Aorta (tissue), 5 donors: ENCODE measurements around the gene SLC7A8. TPM values are rescaled to one million over a fixed set of nuclear protein-coding genes. Genes with fewer than 3 reads are reported as not detected.
A peak's percentile ranks its signal among the peaks of the same experiment; 100 is the strongest.

Source experiments
- ATAC-seq: fragments of 200-7000 bp; cut with Tn5 transposase; one replicate; pipeline ENCODE4 v1.9.1; 2022; ENCODE audit warnings: moderate library complexity; ENCODE audit not compliant: low FRiP score
- DNase-seq, 2 donors: peaks; one replicate each; pipeline ENCODE4 v3.0.0-alpha.2; 2020
- H3K27ac ChIP-seq, 2 donors: one replicate each; pipeline ENCODE4 v1.5.1; 2013; ENCODE audit warnings: low read length in 2 of 2, mild to moderate bottlenecking in 2 of 2, moderate library complexity in 2 of 2, control low read depth in 1 of 2, inconsistent platforms in 1 of 2, low read depth in 1 of 2
- H3K27me3 ChIP-seq, 2 donors: one replicate each; pipeline ENCODE4 v1.6.1; 2013; ENCODE audit warnings: control low read depth in 1 of 2, low read length in 1 of 2, mild to moderate bottlenecking in 1 of 2, moderate library complexity in 1 of 2; ENCODE audit not compliant: insufficient read depth in 2 of 2, control insufficient read depth in 1 of 2
- H3K36me3 ChIP-seq, 2 donors: one replicate each; pipeline ENCODE4 v1.6.1; 2013; ENCODE audit warnings: control low read depth in 1 of 2, low read length in 1 of 2, mild to moderate bottlenecking in 1 of 2; ENCODE audit not compliant: insufficient read depth in 2 of 2, control insufficient read depth in 1 of 2
- H3K4me1 ChIP-seq, 2 donors: one replicate each; pipeline ENCODE4 v1.6.1; 2013; ENCODE audit warnings: low read length in 2 of 2, control low read depth in 1 of 2, mild to moderate bottlenecking in 1 of 2, moderate library complexity in 1 of 2; ENCODE audit not compliant: insufficient read depth in 2 of 2, control insufficient read depth in 1 of 2
- H3K4me3 ChIP-seq, 2 donors: one replicate each; pipeline ENCODE4 v1.5.1; 2013; ENCODE audit warnings: low read length in 2 of 2, control low read depth in 1 of 2, mild to moderate bottlenecking in 1 of 2
- H3K9me3 ChIP-seq: one replicate; pipeline ENCODE4 v1.6.1; 2013; ENCODE audit warnings: mild to moderate bottlenecking, low read length; ENCODE audit not compliant: control insufficient read depth
- WGBS, 2 donors: extraction: QIAGEN DNeasy Blood & Tissue Kit; methylation state at CpG; one replicate each; pipeline ENCODE4 v1.1.7; 2013; 5-methylcytosine and 5-hydroxymethylcytosine counted together
- intact Hi-C, 2 donors: fragments of 100-400 bp; cut with DNase I; formaldehyde crosslinking; loops; one replicate each; pipeline versions ENCODE4 v1.14.2 to v1.15.0; 2022
- polyA plus RNA-seq, 2 donors: library from polyadenylated mRNA; stranded (reverse); fragments of 200-250 nt; gene quantifications; one replicate each; pipeline ENCODE4 v1.2.3, GENCODE V29; 2013
- total RNA-seq, 2 donors: library from RNA; stranded (reverse); fragmentation: NEBNext Ultra II Directional; extraction: Animal tissue kit (Norgen Biotek cat#: 25700); gene quantifications; one replicate each; pipeline ENCODE4 v1.2.1, GENCODE V29; 2021
- donor health status: healthy with polysubstance abuse.
- donor health status: Bipolar disorder and iron deficiency.
- donor health status: DM: no; HTN: no; CAD: no.
- donor health status: DM: no; HTN: no; CAD: no.
- donor health status: DM: yes; HTN: yes; CAD: no.

SLC7A8 gene
- total and polyA plus RNA-seq, 4 donors = 8.9 to 31.4 (median 15.5) TPM

- ATAC-seq = no peak
- DNase-seq = peak in 1 of 2 donors; percentile 36
- no peaks in the 10 kb centered on the region for H3K36me3 ChIP-seq
- no peak overlapping the region for H3K27ac ChIP-seq
- WGBS, 2 donors = 86 to 88% methylated on average over 12 of the region's 12 CpGs
- H3K4me1 ChIP-seq = peaks cover 0 to 5% of the 10 kb centered on the region in 2 donors
- H3K4me3 ChIP-seq = no peak overlapping the region
- no peaks in the 10 kb centered on the region for H3K27me3 ChIP-seq
- no peaks in the 10 kb centered on the region for H3K9me3 ChIP-seq
- intact Hi-C loops = no loop called here
Observed at GRCh38 chr14:23089498-23090253, 93.8 kb downstream of the SLC7A8 start.

DNA sequence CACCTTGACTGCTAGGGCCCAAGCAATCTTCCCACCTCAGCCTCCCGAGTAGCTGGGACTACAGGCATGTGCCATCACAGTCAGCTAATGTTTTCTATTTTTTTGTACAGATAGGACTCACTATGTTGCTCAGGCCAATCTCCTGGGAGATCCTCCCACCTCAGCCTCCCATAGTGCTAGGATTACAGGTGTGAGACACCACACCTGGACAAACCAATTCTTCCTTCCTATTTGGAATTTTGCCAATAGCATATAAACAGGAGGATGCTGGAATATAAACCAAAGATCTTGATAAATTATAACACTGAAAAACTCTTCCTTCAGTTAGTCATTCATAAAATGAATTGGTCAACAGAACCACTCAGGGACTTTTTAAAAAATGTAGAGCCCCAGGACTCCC is 96.9 kb downstream of the SLC7A8 start:
- no peak for ATAC-seq
- intact Hi-C loops = no loop called here
- WGBS, 2 donors = 81 to 90% methylated on average over 1 of the region's 1 CpG

GRCh38 chr14:23085458-23085857 is 98.0 kb downstream of the SLC7A8 start:
- ATAC-seq (no peak), DNase-seq (no peak)
- 76 to 81% methylated on average over 3 of the region's 3 CpGs for WGBS, 2 donors
- no peak overlapping the region for H3K4me3 ChIP-seq
- H3K9me3 ChIP-seq = no peaks in the 10 kb centered on the region
- no peak overlapping the region for H3K27ac ChIP-seq
- peaks cover 2 to 5% of the 10 kb centered on the region in 2 donors for H3K36me3 ChIP-seq
- no peaks in the 10 kb centered on the region for H3K4me1 ChIP-seq
- no peaks in the 10 kb centered on the region for H3K27me3 ChIP-seq
- intact Hi-C loops = no loop called here

More for the DNA sequence above, 96.9 kb downstream of the SLC7A8 start:
- Histone ChIP-seq H3K4me1 (no peaks in the 10 kb centered on the region), H3K9me3 (no peaks in the 10 kb centered on the region), H3K27me3 (no peaks in the 10 kb centered on the region), H3K4me3 (no peak overlapping the region), H3K36me3 (peaks cover 0 to under 1% of the 10 kb centered on the region in 2 donors), H3K27ac (no peak overlapping the region)
- DNase-seq = no peak

- DNase-seq (no peak), ATAC-seq (no peak)
- peaks cover 19 to 27% of the 10 kb centered on the region in 2 donors for H3K36me3 ChIP-seq
- intact Hi-C loops = no loop called here
- H3K27me3 ChIP-seq = no peaks in the 10 kb centered on the region
- no peak overlapping the region for H3K27ac ChIP-seq
- no peaks in the 10 kb centered on the region for H3K4me1 ChIP-seq
- 89 to 100% methylated on average over 1 of the region's 1 CpG for WGBS, 2 donors
- no peak overlapping the region for H3K4me3 ChIP-seq
- H3K9me3 ChIP-seq = no peaks in the 10 kb centered on the region
Observed at GRCh38 chr14:23080474-23080873, 103.0 kb downstream of the SLC7A8 start.

GRCh38 chr14:23079716-23080115 is 103.7 kb downstream of the SLC7A8 start:
- Histone ChIP-seq H3K9me3 (no peaks in the 10 kb centered on the region), H3K27me3 (no peaks in the 10 kb centered on the region), H3K4me1 (no peaks in the 10 kb centered on the region), H3K27ac (no peak overlapping the region), H3K36me3 (peaks cover 19 to 27% of the 10 kb centered on the region in 2 donors), H3K4me3 (no peak overlapping the region)
- WGBS, 2 donors = 90 to 91% methylated on average over 2 of the region's 2 CpGs
- intact Hi-C loops = no loop called here
- DNase-seq (no peak), ATAC-seq (no peak)

DNA sequence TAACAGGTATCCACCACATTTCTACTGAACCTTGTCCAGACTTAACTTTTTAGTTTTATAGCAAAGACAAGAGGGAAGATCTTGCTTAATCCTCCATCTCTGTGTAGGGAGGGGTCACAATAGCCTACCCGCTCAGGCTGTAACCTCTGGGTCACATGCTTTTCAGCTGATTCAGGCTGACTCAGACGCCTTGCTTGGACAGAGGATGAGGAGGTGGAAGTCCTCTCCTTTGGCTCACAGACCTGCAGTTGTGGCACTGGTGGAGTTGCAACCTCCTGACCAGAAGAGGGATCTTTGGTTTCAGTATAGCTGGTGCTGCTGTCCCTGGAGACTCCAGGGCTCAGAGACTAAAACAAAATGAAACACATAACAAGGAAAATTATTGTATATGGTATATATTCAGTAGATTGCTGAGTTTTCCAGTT is 104.8 kb downstream of the SLC7A8 start:
- H3K27me3 ChIP-seq = no peaks in the 10 kb centered on the region
- H3K36me3 ChIP-seq = peaks cover 19 to 27% of the 10 kb centered on the region in 2 donors
- 19 to 20% methylated on average over 2 of the region's 2 CpGs for WGBS, 2 donors
- DNase-seq = peak in 1 of 2 donors; percentile 88
- no peaks in the 10 kb centered on the region for H3K9me3 ChIP-seq
- ATAC-seq = peak; percentile 91
- no peaks in the 10 kb centered on the region for H3K4me1 ChIP-seq
- no peak overlapping the region for H3K4me3 ChIP-seq
- H3K27ac ChIP-seq = no peak overlapping the region
- intact Hi-C loops = no loop called here

DNA sequence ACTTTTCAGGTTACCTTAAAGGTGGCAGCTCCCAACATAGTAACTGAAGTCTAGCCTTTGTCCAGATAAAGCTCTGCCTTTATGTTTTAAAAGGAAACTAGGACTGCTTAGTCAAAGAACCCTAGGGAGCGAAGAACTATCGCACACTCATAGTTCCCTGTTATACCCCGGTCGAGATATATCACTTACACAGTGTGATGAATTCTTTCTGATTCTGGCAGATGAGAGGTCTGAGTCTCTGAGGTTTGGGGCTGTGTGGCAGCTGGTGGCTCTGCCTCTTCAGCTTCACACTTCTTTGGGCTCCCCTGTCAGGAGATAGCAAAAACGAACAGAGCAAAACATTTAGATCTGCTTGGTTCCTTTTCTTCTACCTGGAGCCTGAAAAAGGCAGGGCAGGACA is 105.5 kb downstream of the SLC7A8 start:
- ATAC-seq = no peak
- Histone ChIP-seq H3K36me3 (peaks cover 19 to 29% of the 10 kb centered on the region in 2 donors), H3K27ac (peak overlapping the region in 1 of 2 donors; percentile 67), H3K4me1 (no peaks in the 10 kb centered on the region), H3K27me3 (no peaks in the 10 kb centered on the region), H3K9me3 (no peaks in the 10 kb centered on the region), H3K4me3 (no peak overlapping the region)
- 86 to 87% methylated on average over 5 of the region's 5 CpGs for WGBS, 2 donors
- DNase-seq = no peak
- intact Hi-C loops = no loop called here

GRCh38 chr14:23076785-23077408 is 106.6 kb downstream of the SLC7A8 start:
- WGBS, 2 donors = 50 to 55% methylated on average over 5 of the region's 5 CpGs
- DNase-seq (no peak), ATAC-seq (no peak)
- Histone ChIP-seq H3K4me3 (no peak overlapping the region), H3K9me3 (no peaks in the 10 kb centered on the region), H3K27ac (no peak overlapping the region), H3K4me1 (no peaks in the 10 kb centered on the region), H3K36me3 (peaks cover 19 to 30% of the 10 kb centered on the region in 2 donors), H3K27me3 (no peaks in the 10 kb centered on the region)
- intact Hi-C loops = no loop called here
